Neutrophil (primary cell): ENCODE measurements around the gene RTP5.
"Not testable (repeated sequence)": the region's sequence is repeated elsewhere in the genome, so short reads cannot be mapped to it uniquely, and the experiment has no call there.

ENCODE experiments used
- H3K27ac ChIP-seq: fragments of 200-600 bp; sonication (generic); 2 replicates; pipeline ENCODE4 v1.5.1; 2016; ENCODE audit warnings: mild to moderate bottlenecking, moderate library complexity
- H3K27me3 ChIP-seq: fragments of 200-600 bp; sonication (generic); 2 replicates; pipeline ENCODE4 v1.6.0; 2016; ENCODE audit warnings: mild to moderate bottlenecking
- H3K36me3 ChIP-seq: fragments of 200-600 bp; sonication (generic); 2 replicates; pipeline ENCODE4 v1.5.1; 2017
- H3K4me1 ChIP-seq, 2 experiments: fragments of 200-600 bp in 1 of 2; sonication (generic) in 1 of 2; 1 replicate in 1 of 2; 2 replicates in 1 of 2; pipeline versions ENCODE4 v1.5.1 to v1.6.1; 2013 to 2016; ENCODE audit warnings: low read depth in 1 of 2, low read length in 1 of 2, mild to moderate bottlenecking in 1 of 2, moderate library complexity in 1 of 2; ENCODE audit not compliant: control insufficient read depth in 1 of 2, insufficient read depth in 1 of 2
- H3K4me3 ChIP-seq, 2 experiments: fragments of 200-600 bp in 1 of 2; sonication (generic) in 1 of 2; 1 replicate in 1 of 2; 2 replicates in 1 of 2; pipeline ENCODE4 v1.5.1; 2013 to 2016; ENCODE audit warnings: low read depth in 1 of 2, low read length in 1 of 2, mild to moderate bottlenecking in 1 of 2, moderate library complexity in 1 of 2
- H3K9me3 ChIP-seq: fragments of 200-600 bp; sonication (generic); 2 replicates; pipeline ENCODE4 v1.5.1; 2016
- CTCF ChIP-seq: fragments of 200-600 bp; sonication (generic); IDR thresholded peaks from 2 replicates; pipeline ENCODE4 v1.5.1; 2016; ENCODE audit warnings: antibody characterized with exemption

RTP5 gene

GRCh38 chr2:241904791-241905710 lies 35.5 kb downstream of the RTP5 start:
- Histone ChIP-seq H3K27ac (no peak overlapping the region), H3K36me3 (no peaks in the 10 kb centered on the region), H3K27me3 (peaks cover 31% of the 10 kb centered on the region), H3K9me3 (no peaks in the 10 kb centered on the region), H3K4me3 (no peak overlapping the region), H3K4me1 (no peaks in the 10 kb centered on the region)
- no peak for TF ChIP-seq CTCF

GRCh38 chr2:241905716-241906377 lies 36.3 kb downstream of the RTP5 start:
- Histone ChIP-seq H3K4me3 (no peak overlapping the region), H3K27ac (no peak overlapping the region), H3K36me3 (no peaks in the 10 kb centered on the region), H3K4me1 (no peaks in the 10 kb centered on the region), H3K9me3 (no peaks in the 10 kb centered on the region), H3K27me3 (peaks cover 26% of the 10 kb centered on the region)
- TF ChIP-seq CTCF, result no peak

DNA sequence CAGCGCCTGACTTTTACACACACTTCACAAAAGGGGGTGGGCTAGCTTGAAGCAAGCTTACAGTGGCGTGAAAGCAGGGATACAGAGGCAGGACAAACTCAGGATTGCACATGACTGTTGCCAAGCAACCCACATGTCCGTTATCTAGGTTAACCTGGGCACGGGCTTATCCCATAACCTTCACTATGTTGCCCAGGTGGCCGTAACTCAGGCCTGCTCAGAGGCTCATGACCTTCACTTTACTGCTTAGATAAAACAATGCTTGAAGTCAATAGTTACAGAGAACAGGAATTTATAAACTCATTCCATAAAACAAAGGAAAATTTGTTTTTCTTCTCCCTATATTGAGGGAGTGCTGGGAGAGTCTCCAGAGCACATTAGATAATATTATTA lies 36.8 kb downstream of the RTP5 start:
- not testable (repeated sequence) for H3K36me3 ChIP-seq, H3K9me3 ChIP-seq, H3K4me1 ChIP-seq, H3K27ac ChIP-seq, H3K4me3 ChIP-seq
- H3K27me3 ChIP-seq, result peaks cover 20% of the 10 kb centered on the region

DNA sequence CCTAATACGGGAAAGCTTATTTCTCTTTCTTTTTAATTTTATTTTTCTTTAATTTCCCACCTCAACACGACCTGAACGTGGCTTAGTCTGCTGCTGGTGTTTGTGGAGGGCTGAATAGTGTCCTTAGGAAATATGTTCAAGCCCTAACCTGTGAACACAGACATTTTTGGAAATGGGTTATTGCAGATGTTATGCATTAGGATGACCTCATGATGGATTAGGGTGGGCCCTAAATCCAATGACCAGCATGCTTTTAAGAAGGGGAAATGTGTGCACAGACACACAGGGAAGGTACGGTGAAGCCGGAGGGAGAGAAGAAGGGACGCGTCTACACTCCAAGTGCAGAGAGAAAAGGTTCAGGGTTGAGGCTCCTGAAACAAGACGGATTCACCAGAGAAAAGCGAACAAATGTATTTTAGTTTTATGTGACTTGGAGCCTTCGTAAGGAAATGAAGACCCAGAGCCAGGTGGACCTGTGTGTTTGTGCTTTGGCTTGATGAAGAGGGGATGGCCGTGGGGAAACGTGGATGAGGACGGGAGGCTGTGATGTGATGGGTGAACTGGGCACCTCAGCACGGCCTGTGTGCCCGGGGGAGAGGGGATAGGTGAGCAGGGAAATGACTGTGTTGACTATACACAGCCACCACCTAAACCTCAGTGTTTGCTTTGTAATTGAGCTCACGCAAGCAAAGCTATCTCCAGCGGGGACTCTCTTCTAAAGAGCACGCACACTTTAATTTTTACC lies 37.5 kb downstream of the RTP5 start:
- Histone ChIP-seq H3K27ac (no peak overlapping the region), H3K4me3 (no peak overlapping the region), H3K9me3 (no peaks in the 10 kb centered on the region), H3K4me1 (no peaks in the 10 kb centered on the region), H3K36me3 (no peaks in the 10 kb centered on the region), H3K27me3 (peaks cover 14% of the 10 kb centered on the region)
- no peak for TF ChIP-seq CTCF

DNA sequence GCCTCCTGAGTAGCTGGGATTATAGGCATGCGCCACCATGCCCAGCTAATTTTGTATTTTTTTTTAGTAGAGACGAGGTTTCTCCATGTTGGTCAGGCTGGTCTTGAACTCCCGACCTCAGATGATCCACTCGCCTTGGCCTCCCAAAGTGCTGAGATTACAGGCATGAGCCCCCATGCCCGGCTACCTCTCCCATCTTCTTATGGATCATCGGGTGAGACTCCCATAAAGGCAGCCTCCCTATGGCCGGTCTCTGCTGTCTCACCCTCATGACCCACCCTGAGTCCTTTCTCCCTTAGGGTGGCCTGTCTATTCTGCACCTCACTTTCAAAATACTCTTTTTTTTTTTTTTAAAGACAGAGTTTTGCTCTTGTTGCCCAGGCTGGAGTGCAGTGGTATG lies 38.3 kb downstream of the RTP5 start:
- H3K4me1 ChIP-seq, H3K9me3 ChIP-seq, H3K27ac ChIP-seq, H3K27me3 ChIP-seq, H3K36me3 ChIP-seq, H3K4me3 ChIP-seq: not testable (repeated sequence)

- no peak for TF ChIP-seq CTCF
These were observed 39.3 kb downstream of the RTP5 start for GRCh38 chr2:241908686-241909420.

More at GRCh38 chr2:241908686-241909420, 39.3 kb downstream of the RTP5 start:
- H3K27me3 ChIP-seq, result no peaks in the 10 kb centered on the region
- H3K4me1 ChIP-seq, result no peaks in the 10 kb centered on the region
- H3K36me3 ChIP-seq, result no peaks in the 10 kb centered on the region
- no peak overlapping the region for H3K4me3 ChIP-seq
- H3K9me3 ChIP-seq, result no peaks in the 10 kb centered on the region
- H3K27ac ChIP-seq, result no peak overlapping the region
